Smooth muscle cell (in vitro differentiated cells): ENCODE results near the gene PTPRE. TPM values are rescaled to one million over a fixed set of nuclear protein-coding genes. Genes with fewer than 3 reads are reported as not detected.
A peak's percentile ranks its signal among the peaks of the same experiment; 100 is the strongest.

ENCODE experiments used
- DNase-seq: peaks from one replicate; lab custom pipeline; 2025; ENCODE audit not compliant: unreplicated experiment; lab: John Stamatoyannopoulos, UW
- H2AFZ ChIP-seq: fragments of 200-600 bp; sonication (generic); 2 replicates; pipeline ENCODE4 v1.6.0; 2016; ENCODE audit warnings: antibody characterized with exemption, low read depth, mild to moderate bottlenecking
- H3F3A ChIP-seq: fragments of 200-600 bp; sonication (generic); 2 replicates; pipeline ENCODE4 v1.6.0; 2017; ENCODE audit warnings: antibody characterized with exemption, low read depth
- H3K27ac ChIP-seq: fragments of 200-600 bp; sonication (generic); 2 replicates; pipeline ENCODE4 v1.5.1; 2016; ENCODE audit warnings: low read depth, mild to moderate bottlenecking
- H3K27me3 ChIP-seq: fragments of 200-600 bp; sonication (generic); 2 replicates; pipeline ENCODE4 v1.6.1; 2016; ENCODE audit warnings: low read depth, mild to moderate bottlenecking
- H3K36me3 ChIP-seq: fragments of 200-600 bp; sonication (generic); 2 replicates; pipeline ENCODE4 v1.5.1; 2016; ENCODE audit warnings: low read depth
- H3K4me1 ChIP-seq: fragments of 200-600 bp; sonication (generic); 2 replicates; pipeline ENCODE4 v1.5.1; 2016; ENCODE audit warnings: low read depth
- H3K4me2 ChIP-seq: fragments of 200-600 bp; sonication (generic); 2 replicates; pipeline ENCODE4 v1.6.0; 2016; ENCODE audit warnings: mild to moderate bottlenecking
- H3K4me3 ChIP-seq: fragments of 200-600 bp; sonication (generic); 2 replicates; pipeline ENCODE4 v1.5.1; 2016; ENCODE audit warnings: mild to moderate bottlenecking
- H3K79me2 ChIP-seq: fragments of 200-600 bp; sonication (generic); 2 replicates; pipeline ENCODE4 v1.6.0; 2016; ENCODE audit warnings: low read depth, mild to moderate bottlenecking
- H3K9ac ChIP-seq: fragments of 200-600 bp; sonication (generic); 2 replicates; pipeline ENCODE4 v1.6.0; 2016; ENCODE audit warnings: low read depth
- H3K9me3 ChIP-seq: fragments of 200-600 bp; sonication (generic); replicated peaks from 2 replicates; pipeline ENCODE4 v1.5.1; 2016; ENCODE audit warnings: low read depth
- H4K20me1 ChIP-seq: fragments of 200-600 bp; sonication (generic); 2 replicates; pipeline ENCODE4 v1.6.0; 2016; ENCODE audit warnings: low read depth
- whole genome bisulfite sequencing: methylation state at CpG from one replicate; pipeline ENCODE4 v1.1.7; 2016; ENCODE audit warnings: low lambda C conversion rate; 5-methylcytosine and 5-hydroxymethylcytosine counted together
- polyA plus RNA-seq: library from polyadenylated mRNA; unstranded; fragments of >200 nt; fragmentation: Nextera tagmentation; extraction: Ambion mirVana; gene quantifications from 2 replicates; pipeline ENCODE4 v1.2.1, GENCODE V29; 2016
- total RNA-seq: library from RNA; depleted of rRNA; stranded (reverse); fragments of >200 nt; gene quantifications from 2 replicates; pipeline ENCODE4 v1.2.3, GENCODE V29; 2014
- TF ChIP-seq, protein P1 (sequence below): fragments of 200-600 bp; sonication (generic); IDR thresholded peaks from 2 replicates; pipeline ENCODE4 v1.5.1; 2017; ENCODE audit warnings: borderline replicate concordance, mild to moderate bottlenecking, antibody characterized with exemption; ENCODE audit not compliant: insufficient read depth, poor library complexity, severe bottlenecking

The PTPRE gene
- total and polyA plus RNA-seq, 2 experiments from 2014 or later, result 17.1 to 22.7 TPM

DNA sequence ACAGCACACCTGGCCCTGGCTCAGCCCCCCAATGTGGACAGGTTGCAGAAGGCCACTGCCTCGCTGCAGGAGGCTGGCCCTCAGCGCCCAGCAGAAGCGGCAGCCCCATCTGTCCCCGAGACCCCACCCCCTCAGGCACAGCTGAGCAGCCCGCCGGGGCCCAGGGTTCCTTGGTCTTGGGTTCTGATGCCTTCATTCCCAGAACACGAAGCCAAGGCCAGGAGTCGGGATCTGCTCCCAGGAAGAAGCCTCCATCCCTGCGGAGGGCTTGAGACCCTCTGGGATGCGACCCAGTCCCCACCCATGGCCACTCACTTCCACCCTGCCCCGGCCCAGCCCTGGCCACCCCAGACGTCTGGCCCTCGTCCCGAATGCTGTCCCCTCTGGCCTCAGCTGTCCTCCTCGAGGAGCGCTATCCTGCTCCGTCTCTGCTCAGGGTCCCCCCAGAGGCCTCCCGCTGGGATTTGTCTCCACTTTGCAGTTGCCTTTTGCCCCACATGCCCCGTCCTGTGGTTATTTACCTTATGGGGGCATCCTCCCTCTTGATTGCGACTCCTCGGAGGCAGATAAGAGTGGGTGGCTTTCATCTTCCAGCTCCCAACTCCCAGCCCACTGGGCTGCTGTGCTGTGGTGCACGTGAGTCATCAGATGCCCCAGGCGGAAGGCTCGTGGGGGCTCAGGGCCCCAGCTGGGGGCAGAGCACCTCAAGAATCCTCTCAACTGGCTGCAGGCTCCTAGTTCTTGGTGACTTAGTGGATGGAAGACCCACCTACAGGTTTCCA lies 121.8 kb downstream of the PTPRE start:
- Histone ChIP-seq H2AFZ (no peak overlapping the region), H3F3A (no peaks in the 10 kb centered on the region), H3K27me3 (no peaks in the 10 kb centered on the region), H3K9me3 (no peaks in the 10 kb centered on the region), H3K9ac (no peak overlapping the region), H3K79me2 (no peaks in the 10 kb centered on the region), H3K4me3 (no peak overlapping the region), H4K20me1 (peaks cover 90% of the 10 kb centered on the region), H3K36me3 (no peaks in the 10 kb centered on the region), H3K4me1 (peaks cover 12% of the 10 kb centered on the region), H3K27ac (no peak overlapping the region), H3K4me2 (peak overlapping the region; percentile 57)
- TF ChIP-seq, protein P1, sequence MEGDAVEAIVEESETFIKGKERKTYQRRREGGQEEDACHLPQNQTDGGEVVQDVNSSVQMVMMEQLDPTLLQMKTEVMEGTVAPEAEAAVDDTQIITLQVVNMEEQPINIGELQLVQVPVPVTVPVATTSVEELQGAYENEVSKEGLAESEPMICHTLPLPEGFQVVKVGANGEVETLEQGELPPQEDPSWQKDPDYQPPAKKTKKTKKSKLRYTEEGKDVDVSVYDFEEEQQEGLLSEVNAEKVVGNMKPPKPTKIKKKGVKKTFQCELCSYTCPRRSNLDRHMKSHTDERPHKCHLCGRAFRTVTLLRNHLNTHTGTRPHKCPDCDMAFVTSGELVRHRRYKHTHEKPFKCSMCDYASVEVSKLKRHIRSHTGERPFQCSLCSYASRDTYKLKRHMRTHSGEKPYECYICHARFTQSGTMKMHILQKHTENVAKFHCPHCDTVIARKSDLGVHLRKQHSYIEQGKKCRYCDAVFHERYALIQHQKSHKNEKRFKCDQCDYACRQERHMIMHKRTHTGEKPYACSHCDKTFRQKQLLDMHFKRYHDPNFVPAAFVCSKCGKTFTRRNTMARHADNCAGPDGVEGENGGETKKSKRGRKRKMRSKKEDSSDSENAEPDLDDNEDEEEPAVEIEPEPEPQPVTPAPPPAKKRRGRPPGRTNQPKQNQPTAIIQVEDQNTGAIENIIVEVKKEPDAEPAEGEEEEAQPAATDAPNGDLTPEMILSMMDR, result no peak
- DNase-seq, result no peak
- 70% methylated on average over 23 of the region's 24 CpGs for WGBS

DNA sequence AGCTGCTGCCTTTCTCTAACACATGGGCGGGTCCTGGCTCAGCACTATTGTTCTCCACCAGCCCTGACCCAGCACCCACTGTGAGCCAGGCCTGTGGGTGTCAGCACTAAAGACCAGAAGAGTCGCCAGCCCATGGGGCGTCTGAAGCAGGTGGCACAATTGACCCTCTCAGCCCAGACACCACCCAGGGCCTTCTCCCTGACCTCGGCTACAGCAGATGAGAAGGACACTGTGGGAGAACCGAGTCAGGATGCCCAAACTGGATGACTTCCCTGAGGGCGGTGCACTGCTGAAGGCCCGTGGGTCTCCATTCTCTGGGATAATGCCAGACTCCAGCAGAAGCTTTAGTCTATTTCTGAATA lies 122.4 kb downstream of the PTPRE start:
- H3F3A ChIP-seq, result no peaks in the 10 kb centered on the region
- 96% methylated on average over 7 of the region's 7 CpGs for WGBS
- peaks cover 12% of the 10 kb centered on the region for H3K4me1 ChIP-seq
- no peaks in the 10 kb centered on the region for H3K79me2 ChIP-seq
- H3K36me3 ChIP-seq, result no peaks in the 10 kb centered on the region
- no peak overlapping the region for H3K4me3 ChIP-seq
- no peaks in the 10 kb centered on the region for H3K27me3 ChIP-seq
- no peak overlapping the region for H3K27ac ChIP-seq
- H4K20me1 ChIP-seq, result peaks cover 86% of the 10 kb centered on the region
- no peaks in the 10 kb centered on the region for H3K9me3 ChIP-seq
- TF ChIP-seq, protein P1, result no peak
- H3K4me2 ChIP-seq, result peak overlapping the region; percentile 57
- DNase-seq, result no peak
- no peak overlapping the region for H2AFZ ChIP-seq
- no peak overlapping the region for H3K9ac ChIP-seq

DNA sequence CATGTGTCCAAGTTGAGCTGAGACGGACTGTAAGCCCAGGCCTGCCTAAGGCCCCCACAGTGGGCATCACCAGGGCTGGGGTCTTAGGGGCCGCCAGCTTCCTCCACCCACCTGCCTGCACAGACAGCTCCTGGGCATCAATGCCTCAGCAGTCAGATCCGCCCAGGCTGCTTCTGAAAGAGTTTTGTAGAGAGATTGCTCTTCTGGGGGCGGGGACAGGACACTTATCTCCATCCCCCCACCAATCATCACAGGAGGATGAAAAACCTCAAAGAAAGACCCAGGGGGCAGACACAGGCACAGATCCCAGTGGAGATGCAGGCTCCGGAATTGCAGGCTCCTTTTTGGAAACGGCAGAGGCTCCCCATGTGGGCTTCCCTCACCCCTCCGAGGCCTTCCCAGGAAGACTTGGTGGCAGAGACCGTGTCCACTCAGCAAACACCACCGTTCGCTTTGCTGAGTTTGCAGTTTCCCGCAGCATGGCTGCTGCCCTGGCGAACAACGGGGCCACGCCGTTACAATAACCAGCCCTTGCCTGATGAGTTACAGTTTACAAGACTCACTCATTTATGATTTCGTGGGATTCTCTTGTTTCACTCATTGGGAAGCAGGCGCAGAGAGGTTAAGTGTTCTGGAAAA lies 122.9 kb downstream of the PTPRE start:
- WGBS, result 82% methylated on average over 17 of the region's 17 CpGs
- H3K4me3 ChIP-seq, result no peak overlapping the region
- no peaks in the 10 kb centered on the region for H3K9me3 ChIP-seq
- H3K27me3 ChIP-seq, result no peaks in the 10 kb centered on the region
- H3F3A ChIP-seq, result no peaks in the 10 kb centered on the region
- no peak overlapping the region for H3K9ac ChIP-seq
- no peaks in the 10 kb centered on the region for H3K79me2 ChIP-seq
- H4K20me1 ChIP-seq, result peaks cover 87% of the 10 kb centered on the region
- H2AFZ ChIP-seq, result no peak overlapping the region
- H3K4me2 ChIP-seq, result no peak overlapping the region
- no peaks in the 10 kb centered on the region for H3K36me3 ChIP-seq
- DNase-seq, result no peak
- no peak overlapping the region for H3K27ac ChIP-seq
- peaks cover 12% of the 10 kb centered on the region for H3K4me1 ChIP-seq
- TF ChIP-seq, protein P1, result no peak
